A549 (cell line): ENCODE data around the gene SEC24B. TPM values are rescaled to one million over a fixed set of nuclear protein-coding genes. Genes with fewer than 3 reads are reported as not detected.

Source experiments
- ATAC-seq, 2 experiments: fragments of 200-7000 bp in 1 of 2; fragments of >200 bp in 1 of 2; cut with Nextera tagmentation in 1 of 2; cut with Tn5 transposase in 1 of 2; 3 replicates each; pipeline versions ENCODE4 v1.8.0 to v1.9.1; 2018 to 2020; ENCODE audit warnings: mild to moderate bottlenecking in 1 of 2, moderate library complexity in 1 of 2
- CTCF ChIA-PET: fragments of 300-600 bp; sonication (Branson Sonifier 250); formaldehyde crosslinking; extraction: SDS; loops from one replicate; lab custom pipeline; 2021; ENCODE audit warnings: antibody characterized with exemption, inconsistent platforms; lab: Yijun Ruan, JAX
- POLR2A ChIA-PET: fragments of 350-600 bp; formaldehyde crosslinking; extraction: SDS; loops from one replicate; lab custom pipeline; 2021; ENCODE audit warnings: antibody characterized with exemption, inconsistent platforms; lab: Yijun Ruan, JAX
- DNase-seq, 2 experiments: peaks; one replicate each; pipeline versions ENCODE4 v3.0.0 to v3.0.0-alpha.2; 2011 to 2016; ENCODE audit warnings: low read depth in 1 of 2, low spot score in 1 of 2
- FAIRE-seq: peaks from 2 replicates; lab custom pipeline; 2011; peaks lifted over from hg19 to GRCh38; lab: Jason Lieb, UNC
- H3K27ac ChIP-seq, 2 experiments: fragments of >200 bp; sonication (Bioruptor Twin); formaldehyde crosslinking; 3 replicates each; pipeline ENCODE4 v1.5.1; 2016 to 2017
- H3K4me1 ChIP-seq: fragments of >200 bp; sonication (Bioruptor Twin); formaldehyde crosslinking; 3 replicates; pipeline ENCODE4 v1.6.1; 2016
- H3K4me2 ChIP-seq: fragments of >200 bp; sonication (Bioruptor Twin); formaldehyde crosslinking; 3 replicates; pipeline ENCODE4 v1.6.1; 2016
- H3K4me3 ChIP-seq: fragments of >200 bp; sonication (Bioruptor Twin); formaldehyde crosslinking; 3 replicates; pipeline ENCODE4 v1.5.1; 2016
- H3K9me3 ChIP-seq: fragments of >200 bp; sonication (Bioruptor Twin); formaldehyde crosslinking; 3 replicates; pipeline ENCODE4 v1.6.1; 2016
- CBX8 ChIP-seq: fragments of 200-600 bp; sonication (generic); IDR thresholded peaks from 2 replicates; pipeline ENCODE4 v1.6.1; 2016
- CTCF ChIP-seq: fragments of >200 bp; sonication (Bioruptor Twin); formaldehyde crosslinking; IDR thresholded peaks from 3 replicates; pipeline ENCODE4 v1.5.1; 2016
- EHF ChIP-seq: fragments of 250-450 bp; sonication (Bioruptor Pico); IDR thresholded peaks from 2 replicates; pipeline ENCODE4 v1.5.0; 2020; ENCODE audit warnings: mild to moderate bottlenecking
- EP300 ChIP-seq, 2 experiments: fragments of >200 bp; sonication (Bioruptor Twin); formaldehyde crosslinking; IDR thresholded peaks; 2 replicates in 1 of 2; 3 replicates in 1 of 2; pipeline ENCODE4 v1.6.1; 2016 to 2017
- ESRRA ChIP-seq: fragments of 150-350 bp; IDR thresholded peaks from 2 replicates; pipeline ENCODE4 v1.6.1; 2014; ENCODE audit warnings: mild to moderate bottlenecking, low read length, borderline replicate concordance
- FOSB ChIP-seq: fragments of 250-450 bp; sonication (Bioruptor Pico); IDR thresholded peaks from 2 replicates; pipeline ENCODE4 v1.5.0; 2020; ENCODE audit warnings: mild to moderate bottlenecking, moderate library complexity
- HES2 ChIP-seq: fragments of >200 bp; sonication (Bioruptor Twin); formaldehyde crosslinking; IDR thresholded peaks from 2 replicates; pipeline ENCODE4 v1.6.1; 2016
- HOXA7 ChIP-seq: fragments of 250-450 bp; sonication (Bioruptor Pico); IDR thresholded peaks from 2 replicates; pipeline ENCODE4 v1.5.0; 2020; ENCODE audit warnings: mild to moderate bottlenecking, moderate library complexity
- HOXB13 ChIP-seq: fragments of 250-450 bp; sonication (Bioruptor Pico); IDR thresholded peaks from 2 replicates; pipeline ENCODE4 v1.5.0; 2020; ENCODE audit warnings: low read depth, mild to moderate bottlenecking, moderate library complexity
- JUN ChIP-seq, 2 experiments: fragments of >200 bp; sonication (Bioruptor Twin); formaldehyde crosslinking; IDR thresholded peaks; 2 replicates in 1 of 2; 3 replicates in 1 of 2; pipeline ENCODE4 v1.6.1; 2016 to 2017
- JUNB ChIP-seq: fragments of >200 bp; sonication (Bioruptor Twin); formaldehyde crosslinking; IDR thresholded peaks from 2 replicates; pipeline ENCODE4 v1.6.1; 2016
- KDM5A ChIP-seq: fragments of 200-600 bp; sonication (generic); IDR thresholded peaks from 2 replicates; pipeline ENCODE4 v1.6.1; 2016; ENCODE audit warnings: antibody characterized with exemption, mild to moderate bottlenecking
- MAFK ChIP-seq: fragments of 450-650 bp; IDR thresholded peaks from 2 replicates; pipeline ENCODE4 v1.6.1; 2014; ENCODE audit not compliant: partially characterized antibody
- MYC ChIP-seq: IDR thresholded peaks from 2 replicates; pipeline ENCODE4 v1.6.1; 2012; ENCODE audit warnings: mild to moderate bottlenecking, inconsistent platforms, low read length, improper control_type of control experiment, borderline replicate concordance
- NFE2L2 ChIP-seq: fragments of 150-350 bp; conservative IDR thresholded peaks from 2 replicates; pipeline ENCODE4 v1.6.1; 2014; ENCODE audit warnings: low read length
- PBX3 ChIP-seq: IDR thresholded peaks from 2 replicates; pipeline ENCODE4 v1.6.1; 2012
- POLR2A ChIP-seq: IDR thresholded peaks from 2 replicates; pipeline ENCODE4 v1.6.1; 2012; ENCODE audit warnings: mild to moderate bottlenecking, low read length
- POLR2AphosphoS2 ChIP-seq: conservative IDR thresholded peaks from 2 replicates; pipeline ENCODE4 v1.6.1; 2012; ENCODE audit warnings: low read length, improper control_type of control experiment, inconsistent platforms
- RAD21 ChIP-seq, 2 experiments: fragments of >200 bp in 1 of 2; sonication (Bioruptor Twin) in 1 of 2; formaldehyde crosslinking in 1 of 2; IDR thresholded peaks in 1 of 2; conservative IDR thresholded peaks in 1 of 2; 2 replicates in 1 of 2; 3 replicates in 1 of 2; pipeline ENCODE4 v1.6.1; 2012 to 2018; ENCODE audit warnings: inconsistent platforms in 1 of 2
- RARB ChIP-seq: fragments of 250-450 bp; sonication (Bioruptor Pico); IDR thresholded peaks from 2 replicates; pipeline ENCODE4 v1.8.0; 2021; ENCODE audit warnings: mild to moderate bottlenecking, moderate library complexity
- TP53 ChIP-seq: fragments of 250-450 bp; sonication (Bioruptor Pico); IDR thresholded peaks from 2 replicates; pipeline ENCODE4 v1.5.0; 2021; ENCODE audit warnings: mild to moderate bottlenecking, moderate library complexity
- USF2 ChIP-seq: fragments of 450-650 bp; IDR thresholded peaks from 2 replicates; pipeline ENCODE4 v1.6.1; 2014; ENCODE audit warnings: antibody characterized with exemption
- ZC3H11A ChIP-seq: fragments of 450-650 bp; IDR thresholded peaks from 2 replicates; pipeline ENCODE4 v1.6.1; 2014; ENCODE audit warnings: antibody characterized with exemption, mild to moderate bottlenecking
- ZNF302 ChIP-seq: fragments of 250-450 bp; sonication (Bioruptor Pico); IDR thresholded peaks from 2 replicates; pipeline ENCODE4 v1.9.0; 2021; ENCODE audit warnings: inconsistent platforms, mild to moderate bottlenecking, moderate library complexity
- WGBS: methylation state at CpG from one replicate; pipeline ENCODE4 v1.1.6; 2017; ENCODE audit errors: missing lambda C conversion rate; 5-methylcytosine and 5-hydroxymethylcytosine counted together
- polyA plus RNA-seq, 4 experiments: library from polyadenylated mRNA; depleted of rRNA in 3 of 4; stranded (reverse); fragments of >200 nt; fragmentation: RNase III in 1 of 4; extraction: RNeasy Plus Mini Kit Qiagen cat#74134 plus additional on column Dnase treatment in 1 of 4; gene quantifications; 2 replicates in 3 of 4; 3 replicates in 1 of 4; pipeline ENCODE4 v1.2.3, GENCODE V29; 2011 to 2017

SEC24B gene
- polyA plus RNA-seq, 2 of the 4 experiments (the other 2 are of a cell fraction) = 13.8 to 40.0 TPM

- DNase-seq (no peak), FAIRE-seq (no peak), ATAC-seq (no peak)
- TF ChIP-seq HOXB13 (CRISPR knock-in tag) (no peak), EP300 (IDR thresholded peaks at IDR 0.05) (no peak), RARB (CRISPR knock-in tag) (no peak), CBX8 (no peak), EHF (no peak), RAD21 (conservative IDR thresholded peaks at IDR 0.05 in 1 of 2, IDR thresholded peaks at IDR 0.05 in 1 of 2) (no peak)
- H3K4me3 ChIP-seq = no peak overlapping the region
- ChIA-PET CTCF (no interaction called here), POLR2A (no interaction called here)
- WGBS = 47% methylated on average over 3 of the region's 3 CpGs
- no peaks in the 10 kb centered on the region for H3K9me3 ChIP-seq
- H3K4me2 ChIP-seq = no peak overlapping the region
- H3K27ac ChIP-seq = no peak overlapping the region
- H3K4me1 ChIP-seq = no peaks in the 10 kb centered on the region
Observed at GRCh38 chr4:109408711-109409110, 24.9 kb upstream of the SEC24B start.

GRCh38 chr4:109410226-109410625 is 23.4 kb upstream of the SEC24B start:
- Histone ChIP-seq H3K9me3 (no peaks in the 10 kb centered on the region), H3K4me1 (no peaks in the 10 kb centered on the region), H3K4me2 (no peak overlapping the region), H3K4me3 (no peak overlapping the region), H3K27ac (no peak overlapping the region)
- ATAC-seq (no peak), FAIRE-seq (no peak), DNase-seq (no peak)
- POLR2A ChIA-PET = no interaction called here
- no peak for TF ChIP-seq ESRRA
- TF ChIP-seq CBX8 = no peak
- no peak for TF ChIP-seq ZC3H11A
- no peak for TF ChIP-seq HES2
- no peak for TF ChIP-seq USF2
- TF ChIP-seq EHF = no peak
- TF ChIP-seq CTCF = no peak
- no peak for TF ChIP-seq FOSB (CRISPR knock-in tag)
- no peak for TF ChIP-seq POLR2AphosphoS2
- TF ChIP-seq RAD21 (conservative IDR thresholded peaks at IDR 0.05 in 1 of 2, IDR thresholded peaks at IDR 0.05 in 1 of 2) = no peak
- TF ChIP-seq HOXA7 (CRISPR knock-in tag) = no peak
- TF ChIP-seq MYC = no peak
- no peak for TF ChIP-seq KDM5A
- no peak for TF ChIP-seq EP300 (IDR thresholded peaks at IDR 0.05)
- no peak for TF ChIP-seq POLR2A
- no peak for TF ChIP-seq TP53 (CRISPR knock-in tag)
- 81% methylated on average over 9 of the region's 9 CpGs for WGBS
- CTCF ChIA-PET = interaction anchor here (1.4 kb wide), 1 partner anchor 13 kb away, joined by 3 read pairs; no protein-coding TSS in a partner anchor

GRCh38 chr4:109410776-109411175 is 22.8 kb upstream of the SEC24B start:
- Histone ChIP-seq H3K4me2 (no peak overlapping the region), H3K9me3 (no peaks in the 10 kb centered on the region), H3K4me1 (no peaks in the 10 kb centered on the region), H3K27ac (no peak overlapping the region), H3K4me3 (no peak overlapping the region)
- 49% methylated on average over 3 of the region's 3 CpGs for WGBS
- no peak for TF ChIP-seq NFE2L2
- TF ChIP-seq PBX3 = no peak
- no peak for TF ChIP-seq JUNB
- no peak for TF ChIP-seq ZNF302
- no peak for TF ChIP-seq CBX8
- TF ChIP-seq FOSB (CRISPR knock-in tag) = no peak
- no peak for TF ChIP-seq POLR2A
- TF ChIP-seq MAFK = no peak
- no peak for TF ChIP-seq JUN (IDR thresholded peaks at IDR 0.05)
- no peak for TF ChIP-seq TP53 (CRISPR knock-in tag)
- TF ChIP-seq HOXB13 (CRISPR knock-in tag) = no peak
- DNase-seq = no peak
- no peak for ATAC-seq
- ChIA-PET CTCF (interaction anchor here (1.2 to 1.9 kb wide), 3 partner anchors 12 to 567 kb away, joined by 3 to 7 read pairs (median 4); partner anchors contain the start of gene SEC24B), POLR2A (no interaction called here)
- no peak for FAIRE-seq
